Measurements from ENCODE around the gene RAD18.

- TF ChIP-seq CTCF (conservative IDR thresholded peaks at IDR 0.05; ENCODE audit: low read depth, low read length) (no peak), EZH2phosphoT487 (IDR thresholded peaks at IDR 0.05; ENCODE audit: borderline replicate concordance, low read length) (no peak)
These were observed 72.0 kb downstream of the RAD18 start for GRCh38 chr3:8891303-8891702.

Data from PC-3 (cell line).